HG02943 (cell line): ENCODE results near the gene C11orf71.

ENCODE experiments used
- ATAC-seq: cut with Tn5 transposase; IDR thresholded peaks from one replicate; pipeline ENCODE4 v1.9.1; 2021; ENCODE audit warnings: mild to moderate bottlenecking, low read depth, moderate library complexity; ENCODE audit not compliant: unreplicated experiment

The C11orf71 gene

GRCh38 chr11:114400915-114401223 lies 558 bp upstream of the C11orf71 start:
- ATAC-seq, result no peak

- peak; percentile 29 for ATAC-seq
Observed at GRCh38 chr11:114399490-114400215, 658 bp downstream of the C11orf71 start.

- no peak for ATAC-seq
Observed at GRCh38 chr11:114398303-114398920, 1.9 kb downstream of the C11orf71 start.

- no peak for ATAC-seq
Observed at GRCh38 chr11:114397349-114397982, 2.8 kb downstream of the C11orf71 start.

- ATAC-seq, result no peak
Observed at GRCh38 chr11:114396916-114397315, 3.4 kb downstream of the C11orf71 start.

GRCh38 chr11:114395736-114396135 lies 4.6 kb downstream of the C11orf71 start:
- ATAC-seq, result no peak

GRCh38 chr11:114392735-114393667 lies 7.3 kb downstream of the C11orf71 start:
- ATAC-seq, result no peak

GRCh38 chr11:114386545-114386944 lies 13.8 kb downstream of the C11orf71 start:
- no peak for ATAC-seq

GRCh38 chr11:114386131-114386530 lies 14.2 kb downstream of the C11orf71 start:
- ATAC-seq, result no peak

GRCh38 chr11:114384487-114384886 lies 15.8 kb downstream of the C11orf71 start:
- no peak for ATAC-seq

GRCh38 chr11:114382509-114382908 lies 17.8 kb downstream of the C11orf71 start:
- no peak for ATAC-seq

GRCh38 chr11:114379394-114380069 lies 20.8 kb downstream of the C11orf71 start:
- no peak for ATAC-seq

- ATAC-seq, result no peak
Observed at GRCh38 chr11:114377612-114378267, 22.6 kb downstream of the C11orf71 start.

- no peak for ATAC-seq
Observed at GRCh38 chr11:114375052-114375451, 25.3 kb downstream of the C11orf71 start.

- no peak for ATAC-seq
Observed at GRCh38 chr11:114368918-114369680, 31.2 kb downstream of the C11orf71 start.

- ATAC-seq, result no peak
Observed at GRCh38 chr11:114367244-114367957, 32.9 kb downstream of the C11orf71 start.

GRCh38 chr11:114366331-114367243 lies 33.7 kb downstream of the C11orf71 start:
- no peak for ATAC-seq
